NT2/D1 (cell line): ENCODE results near the gene HCFC1.

Experiments
- SUZ12 ChIP-seq: IDR thresholded peaks from 2 replicates; pipeline ENCODE4 v1.6.1; 2011; ENCODE audit not compliant: insufficient read length, insufficient read depth; ENCODE audit errors: extremely low read depth
- ZNF274 ChIP-seq: IDR thresholded peaks from 2 replicates; pipeline ENCODE4 v1.6.1; 2011; ENCODE audit warnings: mild to moderate bottlenecking, low read depth, low read length

- TF ChIP-seq ZNF274 (no peak), SUZ12 (no peak)
These were observed 8.1 kb downstream of the HCFC1 start for GRCh38 chrX:153963546-153963945.
